Ectodermal cell (in vitro differentiated cells): ENCODE data around the gene ZGPAT.
A peak's percentile ranks its signal among the peaks of the same experiment; 100 is the strongest.

Source experiments
- H3K27ac ChIP-seq: 2 replicates; pipeline ENCODE4 v1.7.0; 2013; ENCODE audit warnings: mild to moderate bottlenecking, low read depth, low read length; ENCODE audit not compliant: insufficient read depth, poor library complexity, severe bottlenecking
- H3K27me3 ChIP-seq: 2 replicates; pipeline ENCODE4 v1.7.0; 2013; ENCODE audit warnings: mild to moderate bottlenecking, low read length; ENCODE audit not compliant: insufficient read depth, control insufficient read depth, poor library complexity, severe bottlenecking
- H3K36me3 ChIP-seq: one replicate; pipeline ENCODE4 v1.7.0; 2013; ENCODE audit warnings: low read length; ENCODE audit not compliant: control insufficient read depth, insufficient read depth
- H3K4me1 ChIP-seq: one replicate; pipeline ENCODE4 v1.7.0; 2013; ENCODE audit warnings: low read length; ENCODE audit not compliant: control insufficient read depth, insufficient read depth
- H3K4me3 ChIP-seq: 2 replicates; pipeline ENCODE4 v1.7.0; 2013; ENCODE audit warnings: low read depth, low read length, control low read depth; ENCODE audit not compliant: insufficient read depth
- H3K9me3 ChIP-seq: 2 replicates; pipeline ENCODE4 v1.7.0; 2013; ENCODE audit warnings: mild to moderate bottlenecking, low read length, moderate library complexity; ENCODE audit not compliant: control insufficient read depth
- WGBS, 2 experiments: methylation state at CpG; one replicate each; pipeline ENCODE4 v1.1.7; 2013; ENCODE audit warnings: missing lambda C conversion rate in 2 of 2; 5-methylcytosine and 5-hydroxymethylcytosine counted together

Gene ZGPAT

GRCh38 chr20:63778034-63778752, 70.4 kb downstream of the ZGPAT start:
- Histone ChIP-seq H3K27me3 (no peaks in the 10 kb centered on the region), H3K4me1 (peaks cover 4% of the 10 kb centered on the region), H3K4me3 (no peak overlapping the region), H3K36me3 (no peaks in the 10 kb centered on the region), H3K9me3 (no peaks in the 10 kb centered on the region), H3K27ac (no peak overlapping the region)
- WGBS, 2 experiments = 65 to 74% methylated on average over 19 of the region's 19 CpGs

DNA sequence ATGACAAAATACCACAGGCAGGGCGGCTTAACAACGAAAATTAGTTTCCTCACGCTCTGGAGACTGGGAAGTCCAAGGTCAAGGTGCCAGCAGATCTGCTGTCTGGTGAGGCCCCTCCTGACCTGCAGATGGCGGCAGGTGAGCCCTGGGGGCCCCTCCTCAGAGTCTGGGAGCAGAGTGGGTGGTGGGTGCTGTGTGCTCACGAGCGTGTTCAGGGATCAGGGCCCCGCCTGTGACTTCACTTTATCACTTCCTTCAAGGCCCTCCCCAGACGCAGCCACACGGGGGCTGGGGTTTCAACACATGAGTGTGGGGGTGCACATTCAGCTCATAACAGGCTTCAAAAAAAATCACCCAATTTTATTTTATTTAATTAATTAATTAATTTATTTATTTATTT, 71.0 kb downstream of the ZGPAT start:
- Histone ChIP-seq H3K27ac (no peak overlapping the region), H3K36me3 (no peaks in the 10 kb centered on the region), H3K4me1 (peaks cover 4% of the 10 kb centered on the region), H3K9me3 (no peaks in the 10 kb centered on the region), H3K4me3 (no peak overlapping the region), H3K27me3 (no peaks in the 10 kb centered on the region)
- WGBS, 2 experiments = 89 to 91% methylated on average over 9 of the region's 9 CpGs

GRCh38 chr20:63781181-63781580, 73.3 kb downstream of the ZGPAT start:
- H3K9me3 ChIP-seq = no peaks in the 10 kb centered on the region
- WGBS, 2 experiments = 91 to 92% methylated on average over 14 of the region's 14 CpGs

DNA sequence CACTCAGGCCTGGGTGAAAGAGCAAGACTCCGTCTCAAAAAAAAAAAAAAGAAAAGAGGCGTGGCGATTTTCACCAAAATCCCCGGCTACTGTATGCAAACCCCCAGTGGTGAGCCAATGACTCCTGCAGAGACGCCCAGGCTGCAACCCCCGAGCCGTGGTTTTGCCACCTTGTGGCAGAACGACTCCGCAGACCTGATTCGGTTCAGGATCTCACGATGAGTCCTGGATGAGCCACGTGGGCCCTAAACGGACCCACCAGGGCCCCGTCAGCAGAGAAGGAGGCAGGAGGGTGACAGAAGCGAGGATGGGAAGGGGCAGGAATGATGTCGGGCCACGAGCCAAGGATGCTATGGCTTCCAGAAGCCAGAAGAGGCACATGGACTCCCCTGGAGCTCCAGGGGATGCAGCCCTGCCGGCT, 74.2 kb downstream of the ZGPAT start:
- 79 to 81% methylated on average over 18 of the region's 18 CpGs for WGBS, 2 experiments
- H3K27me3 ChIP-seq = no peaks in the 10 kb centered on the region
- no peaks in the 10 kb centered on the region for H3K9me3 ChIP-seq
- no peaks in the 10 kb centered on the region for H3K36me3 ChIP-seq
- H3K4me1 ChIP-seq = peaks cover 4% of the 10 kb centered on the region
- no peak overlapping the region for H3K27ac ChIP-seq
- no peak overlapping the region for H3K4me3 ChIP-seq

More at GRCh38 chr20:63781181-63781580, 73.3 kb downstream of the ZGPAT start:
- H3K36me3 ChIP-seq = no peaks in the 10 kb centered on the region
- no peak overlapping the region for H3K27ac ChIP-seq
- no peaks in the 10 kb centered on the region for H3K27me3 ChIP-seq
- H3K4me3 ChIP-seq = no peak overlapping the region
- H3K4me1 ChIP-seq = peaks cover 3% of the 10 kb centered on the region

- Histone ChIP-seq H3K27ac (no peak overlapping the region), H3K9me3 (no peaks in the 10 kb centered on the region), H3K4me1 (peaks cover 4% of the 10 kb centered on the region), H3K4me3 (no peak overlapping the region), H3K36me3 (no peaks in the 10 kb centered on the region), H3K27me3 (no peaks in the 10 kb centered on the region)
- 92 to 94% methylated on average over 12 of the region's 12 CpGs for WGBS, 2 experiments
These were observed 74.7 kb downstream of the ZGPAT start for GRCh38 chr20:63782521-63782971.

DNA sequence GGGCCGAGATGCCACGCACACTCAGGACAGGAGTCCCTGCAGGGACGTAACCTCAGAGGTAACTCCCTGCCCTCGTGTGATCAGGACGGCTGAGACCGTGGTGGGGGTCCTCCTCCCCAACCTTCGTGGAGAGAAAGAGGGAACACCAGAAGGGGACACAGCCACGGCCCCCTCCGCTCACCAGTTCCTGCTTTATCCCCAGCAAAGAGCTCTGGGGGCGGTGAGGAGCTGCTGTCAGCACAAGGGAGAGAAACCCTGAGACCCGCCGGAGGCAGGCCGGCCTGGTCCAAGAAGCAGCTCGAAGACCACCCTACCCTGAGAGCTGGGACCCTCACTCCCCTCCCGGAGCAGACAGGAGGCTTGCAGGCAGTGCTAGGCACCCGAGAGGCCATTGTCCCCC, 76.1 kb downstream of the ZGPAT start:
- H3K4me3 ChIP-seq = no peak overlapping the region
- WGBS, 2 experiments = 92% methylated on average over 16 of the region's 16 CpGs
- H3K9me3 ChIP-seq = no peaks in the 10 kb centered on the region
- peaks cover 4% of the 10 kb centered on the region for H3K4me1 ChIP-seq
- no peaks in the 10 kb centered on the region for H3K27me3 ChIP-seq
- no peak overlapping the region for H3K27ac ChIP-seq
- H3K36me3 ChIP-seq = no peaks in the 10 kb centered on the region

GRCh38 chr20:63785691-63786131, 77.9 kb downstream of the ZGPAT start:
- WGBS, 2 experiments = 83 to 86% methylated on average over 14 of the region's 14 CpGs
- H3K27ac ChIP-seq = peak overlapping the region; percentile 50
- peaks cover 4% of the 10 kb centered on the region for H3K4me1 ChIP-seq
- H3K4me3 ChIP-seq = no peak overlapping the region
- no peaks in the 10 kb centered on the region for H3K9me3 ChIP-seq
- no peaks in the 10 kb centered on the region for H3K27me3 ChIP-seq
- no peaks in the 10 kb centered on the region for H3K36me3 ChIP-seq
